Activated B cell treated with CpG ODN at 0.5 μM for 24 hours (primary cell): Measurements from ENCODE around the gene SF3B4. TPM values are rescaled to one million over a fixed set of nuclear protein-coding genes. Genes with fewer than 3 reads are reported as not detected.

ENCODE experiments used
- ATAC-seq: fragments of 200-7000 bp; cut with Tn5 transposase; one replicate; pipeline ENCODE4 v1.10.0; 2021; ENCODE audit warnings: low read depth, mild to moderate bottlenecking, moderate library complexity
- CTCF ChIA-PET: fragments of 350-600 bp; sonication (Branson Sonifier 250); formaldehyde crosslinking; loops from one replicate; lab custom pipeline; 2021; ENCODE audit warnings: antibody characterized with exemption; lab: Charles Lee
- POLR2A ChIA-PET: fragments of 350-600 bp; sonication (Branson Sonifier 250); formaldehyde crosslinking; loops from one replicate; lab custom pipeline; 2021; ENCODE audit warnings: antibody characterized with exemption; lab: Charles Lee
- DNase-seq: peaks from one replicate; pipeline ENCODE4 v3.0.0; 2022
- H3K27ac Mint-ChIP-seq: one replicate; pipeline ENCODE4 v1.8.0; 2020; ENCODE audit warnings: mixed read lengths
- H3K27me3 Mint-ChIP-seq: one replicate; pipeline ENCODE4 v1.8.0; 2021; ENCODE audit warnings: mixed read lengths
- H3K36me3 Mint-ChIP-seq: one replicate; pipeline ENCODE4 v1.8.0; 2021; ENCODE audit warnings: low read depth, mixed read lengths
- H3K4me1 Mint-ChIP-seq: one replicate; pipeline ENCODE4 v1.8.0; 2021; ENCODE audit warnings: mixed read lengths
- H3K4me3 Mint-ChIP-seq: one replicate; pipeline ENCODE4 v1.8.0; 2020; ENCODE audit warnings: mild to moderate bottlenecking, mixed read lengths
- H3K9me3 Mint-ChIP-seq: one replicate; pipeline ENCODE4 v1.8.0; 2020; ENCODE audit warnings: mixed read lengths
- CTCF ChIP-seq: fragments of 200-600 bp; IDR thresholded peaks from one replicate; pipeline ENCODE4 v1.8.0; 2022; ENCODE audit warnings: antibody characterized with exemption, mild to moderate bottlenecking
- intact Hi-C: fragments of 100-400 bp; cut with micrococcal nuclease; formaldehyde crosslinking; loops from one replicate; pipeline ENCODE4 v1.15.1; 2024
- total RNA-seq: library from RNA; stranded (reverse); gene quantifications from 2 replicates; pipeline ENCODE4 v1.2.3, GENCODE V29; 2022

SF3B4 gene
- total RNA-seq, 1 donor from 2014 or later = 80.8 TPM

GRCh38 chr1:149937759-149938158 lies 10.2 kb upstream of the SF3B4 start:
- H3K27ac Mint-ChIP-seq = no peak overlapping the region

GRCh38 chr1:149936992-149937705 lies 9.5 kb upstream of the SF3B4 start:
- Mint-ChIP-seq H3K27ac (no peak overlapping the region), H3K36me3 (no peaks in the 10 kb centered on the region), H3K4me3 (no peak overlapping the region), H3K27me3 (peaks cover 22% of the 10 kb centered on the region), H3K4me1 (peaks cover 5% of the 10 kb centered on the region), H3K9me3 (no peaks in the 10 kb centered on the region)
- no peak for TF ChIP-seq CTCF
- ATAC-seq (no peak), DNase-seq (no peak)
- ChIA-PET CTCF (interaction anchor here (0.6 kb wide), 1 partner anchor 1416 kb away, joined by 3 read pairs; no protein-coding TSS in a partner anchor), POLR2A (no interaction called here)
- intact Hi-C loops = no loop called here

More at GRCh38 chr1:149937759-149938158, 10.2 kb upstream of the SF3B4 start:
- Mint-ChIP-seq H3K36me3 (no peaks in the 10 kb centered on the region), H3K9me3 (no peaks in the 10 kb centered on the region), H3K4me3 (no peak overlapping the region), H3K27me3 (peaks cover 18% of the 10 kb centered on the region), H3K4me1 (peaks cover 5% of the 10 kb centered on the region)
- ChIA-PET POLR2A (no interaction called here), CTCF (no interaction called here)
- ATAC-seq (no peak), DNase-seq (no peak)
- intact Hi-C loops = no loop called here
- TF ChIP-seq CTCF = no peak

- POLR2A ChIA-PET = no interaction called here
- Mint-ChIP-seq H3K4me1 (peaks cover 5% of the 10 kb centered on the region), H3K9me3 (no peaks in the 10 kb centered on the region), H3K36me3 (no peaks in the 10 kb centered on the region), H3K4me3 (no peak within 1 kb of the TSS), H3K27me3 (peaks cover 26% of the 10 kb centered on the region), H3K27ac (no peak within 1 kb of the TSS)
- CTCF ChIA-PET = interaction anchor here (0.6 kb wide), 1 partner anchor 1417 kb away, joined by 3 read pairs; no protein-coding TSS in a partner anchor
- no peak for TF ChIP-seq CTCF
- ATAC-seq = no peak
- intact Hi-C loops = no loop called here
- DNase-seq = no peak
Measured at GRCh38 chr1:149936170-149936991, 8.8 kb upstream of the SF3B4 start, which contains the start of gene MTMR11. Gene MTMR11, minus strand, starts transcription at chr1:149936879. Its CDS starts 232 bp downstream, at chr1:149936647.

- ChIA-PET CTCF (no interaction called here), POLR2A (no interaction called here)
- peaks cover 30% of the 10 kb centered on the region for H3K27me3 Mint-ChIP-seq
Measured at GRCh38 chr1:149934356-149934755, 6.8 kb upstream of the SF3B4 start.

More at GRCh38 chr1:149934356-149934755, 6.8 kb upstream of the SF3B4 start:
- Mint-ChIP-seq H3K36me3 (no peaks in the 10 kb centered on the region), H3K27ac (no peak overlapping the region), H3K4me1 (peaks cover 5% of the 10 kb centered on the region), H3K4me3 (no peak overlapping the region), H3K9me3 (no peaks in the 10 kb centered on the region)
- no peak for TF ChIP-seq CTCF
- intact Hi-C loops = no loop called here
- no peak for DNase-seq
- no peak for ATAC-seq
